Liver (tissue), 9 donors: ENCODE measurements around the gene SEC14L6. TPM values are rescaled to one million over a fixed set of nuclear protein-coding genes. Genes with fewer than 3 reads are reported as not detected.

Source experiments
- DNase-seq: peaks from one replicate; pipeline ENCODE4 v3.0.0-alpha.2; 2017; ENCODE audit warnings: low spot score
- H3K27ac ChIP-seq, 2 donors: one replicate each; pipeline ENCODE4 v1.7.0; 2013; ENCODE audit warnings: inconsistent platforms in 2 of 2, low read length in 2 of 2, control low read depth in 1 of 2, low read depth in 1 of 2, mild to moderate bottlenecking in 1 of 2
- H3K27me3 ChIP-seq, 4 donors: one replicate each; pipeline versions ENCODE4 v1.6.1 to v1.7.0; 2013; ENCODE audit warnings: low read length in 3 of 4, inconsistent platforms in 1 of 4, mild to moderate bottlenecking in 1 of 4, moderate library complexity in 1 of 4; ENCODE audit not compliant: control insufficient read depth in 4 of 4, insufficient read depth in 4 of 4
- H3K36me3 ChIP-seq, 4 donors: one replicate each; pipeline versions ENCODE4 v1.6.1 to v1.7.0; 2013; ENCODE audit warnings: low read length in 3 of 4, mild to moderate bottlenecking in 3 of 4, low read depth in 1 of 4, moderate library complexity in 1 of 4; ENCODE audit not compliant: control insufficient read depth in 4 of 4, insufficient read depth in 3 of 4
- H3K4me1 ChIP-seq, 4 donors: one replicate each; pipeline versions ENCODE4 v1.6.1 to v1.7.0; 2013; ENCODE audit warnings: low read length in 3 of 4, mild to moderate bottlenecking in 3 of 4, moderate library complexity in 1 of 4; ENCODE audit not compliant: control insufficient read depth in 4 of 4, insufficient read depth in 4 of 4
- H3K4me3 ChIP-seq, 3 donors: one replicate each; pipeline versions ENCODE4 v1.6.1 to v1.7.0; 2013; ENCODE audit warnings: low read length in 3 of 3, control low read depth in 1 of 3, low read depth in 1 of 3, mild to moderate bottlenecking in 1 of 3
- H3K9ac ChIP-seq, 2 donors: one replicate each; pipeline ENCODE4 v1.7.0; 2013; ENCODE audit warnings: low read length in 2 of 2, mild to moderate bottlenecking in 2 of 2, moderate library complexity in 2 of 2, control low read depth in 1 of 2, low read depth in 1 of 2
- H3K9me3 ChIP-seq, 4 donors: one replicate each; pipeline versions ENCODE4 v1.6.1 to v1.7.0; 2013; ENCODE audit warnings: low read length in 3 of 4; ENCODE audit not compliant: control insufficient read depth in 4 of 4
- ATF3 ChIP-seq: IDR thresholded peaks from 2 replicates; pipeline ENCODE4 v1.6.1; 2016; ENCODE audit warnings: antibody characterized with exemption
- CTCF ChIP-seq: fragments of 150-350 bp; IDR thresholded peaks from 2 replicates; pipeline ENCODE4 v1.5.1; 2017; ENCODE audit warnings: improper control_type of control experiment, low read depth, low read length; ENCODE audit not compliant: missing input control
- EGR1 ChIP-seq, 2 donors: IDR thresholded peaks; 2 replicates each; pipeline ENCODE4 v1.6.1; 2016 to 2018; ENCODE audit warnings: antibody characterized with exemption in 2 of 2, low read depth in 2 of 2
- FOXA1 ChIP-seq: IDR thresholded peaks from 2 replicates; pipeline ENCODE4 v1.6.1; 2016; ENCODE audit warnings: antibody characterized with exemption
- FOXA2 ChIP-seq: IDR thresholded peaks from 2 replicates; pipeline ENCODE4 v1.6.1; 2016; ENCODE audit warnings: antibody characterized with exemption
- GABPA ChIP-seq, 2 donors: IDR thresholded peaks in 1 of 2; conservative IDR thresholded peaks in 1 of 2; 2 replicates each; pipeline ENCODE4 v1.6.1; 2016; ENCODE audit warnings: antibody characterized with exemption in 2 of 2, mild to moderate bottlenecking in 1 of 2, moderate library complexity in 1 of 2
- HNF4A ChIP-seq, 2 donors: conservative IDR thresholded peaks; 2 replicates each; pipeline ENCODE4 v1.6.1; 2016; ENCODE audit warnings: antibody characterized with exemption in 2 of 2, mild to moderate bottlenecking in 2 of 2
- HNF4G ChIP-seq: IDR thresholded peaks from 2 replicates; pipeline ENCODE4 v1.6.1; 2016; ENCODE audit warnings: antibody characterized with exemption
- JUND ChIP-seq, 2 donors: IDR thresholded peaks; 2 replicates each; pipeline ENCODE4 v1.6.1; 2016; ENCODE audit warnings: antibody characterized with exemption in 2 of 2
- MAX ChIP-seq: IDR thresholded peaks from 2 replicates; pipeline ENCODE4 v1.6.1; 2016; ENCODE audit warnings: antibody characterized with exemption
- NR2F2 ChIP-seq: IDR thresholded peaks from 2 replicates; pipeline ENCODE4 v1.6.1; 2016; ENCODE audit warnings: antibody characterized with exemption
- RAD21 ChIP-seq, 2 donors: IDR thresholded peaks; 2 replicates each; pipeline ENCODE4 v1.6.1; 2016; ENCODE audit warnings: antibody characterized with exemption in 2 of 2, mild to moderate bottlenecking in 2 of 2
- REST ChIP-seq: IDR thresholded peaks from 2 replicates; pipeline ENCODE4 v1.6.1; 2016; ENCODE audit warnings: antibody characterized with exemption, mild to moderate bottlenecking
- RXRA ChIP-seq, 2 donors: IDR thresholded peaks; 2 replicates each; pipeline ENCODE4 v1.6.1; 2017 to 2018; ENCODE audit warnings: antibody characterized with exemption in 2 of 2, mild to moderate bottlenecking in 1 of 2
- SP1 ChIP-seq: IDR thresholded peaks from 2 replicates; pipeline ENCODE4 v1.6.1; 2018; ENCODE audit warnings: antibody characterized with exemption, mild to moderate bottlenecking
- TAF1 ChIP-seq: conservative IDR thresholded peaks from 2 replicates; pipeline ENCODE4 v1.6.1; 2016; ENCODE audit warnings: antibody characterized with exemption, mild to moderate bottlenecking
- YY1 ChIP-seq: IDR thresholded peaks from 2 replicates; pipeline ENCODE4 v1.6.1; 2016; ENCODE audit warnings: antibody characterized with exemption, mild to moderate bottlenecking
- ZBTB33 ChIP-seq: IDR thresholded peaks from 2 replicates; pipeline ENCODE4 v1.6.1; 2016; ENCODE audit warnings: antibody characterized with exemption
- WGBS: extraction: QIAGEN DNeasy Blood & Tissue Kit; methylation state at CpG from one replicate; pipeline ENCODE4 v1.1.7; 2013; 5-methylcytosine and 5-hydroxymethylcytosine counted together
- polyA plus RNA-seq, 2 donors: library from polyadenylated mRNA; stranded (reverse) in 1 of 2; unstranded in 1 of 2; fragments of 200-250 nt in 1 of 2; fragments of >200 nt in 1 of 2; fragmentation: Nextera tagmentation in 1 of 2; extraction: Ambion mirVana in 1 of 2; gene quantifications; one replicate each; pipeline versions ENCODE4 v1.2.1 to v1.2.3, GENCODE V29; 2013 to 2015
- total RNA-seq, 2 donors: library from RNA; depleted of rRNA; stranded (reverse); fragments of >200 nt; gene quantifications; one replicate each; pipeline ENCODE4 v1.2.3, GENCODE V29; 2014
- donor health status: healthy.
- donor health status: healthy.
- donor health status: healthy.
- donor health status: healthy.
- donor health status: healthy.

The SEC14L6 gene
- total and polyA plus RNA-seq, 4 donors = 0.18 to 0.70 (median 0.28) TPM

- H3K27me3 ChIP-seq = no peaks in the 10 kb centered on the region
- H3K9ac ChIP-seq = no peak overlapping the region
- peaks cover 8 to 11% (median 9%) of the 10 kb centered on the region in 4 donors for H3K4me1 ChIP-seq
- H3K27ac ChIP-seq = no peak overlapping the region
- H3K4me3 ChIP-seq = no peak overlapping the region
- peaks cover 27 to 79% (median 42%) of the 10 kb centered on the region in 4 donors for H3K36me3 ChIP-seq
- TF ChIP-seq NR2F2 (no peak), EGR1 (IDR thresholded peaks at IDR 0.05; ENCODE audit: low read depth in 2 of 2) (no peak), RXRA (IDR thresholded peaks at IDR 0.05) (no peak), SP1 (no peak), YY1 (no peak), FOXA1 (no peak), HNF4A (conservative IDR thresholded peaks at IDR 0.05) (no peak), MAX (no peak), CTCF (no peak), RAD21 (IDR thresholded peaks at IDR 0.05) (no peak), REST (no peak), ATF3 (no peak), TAF1 (no peak), HNF4G (no peak), JUND (IDR thresholded peaks at IDR 0.05) (no peak), GABPA (IDR thresholded peaks at IDR 0.05 in 1 of 2, conservative IDR thresholded peaks at IDR 0.05 in 1 of 2) (no peak), ZBTB33 (no peak), FOXA2 (no peak)
- 96% methylated on average over 12 of the region's 12 CpGs for WGBS
- no peaks in the 10 kb centered on the region for H3K9me3 ChIP-seq
- no peak for DNase-seq
Observed at GRCh38 chr22:30578481-30578880, 31.9 kb upstream of the SEC14L6 start.
